ENCODE data around the gene FBXO15. TPM values are rescaled to one million over a fixed set of nuclear protein-coding genes. Genes with fewer than 3 reads are reported as not detected.
A peak's percentile ranks its signal among the peaks of the same experiment; 100 is the strongest.

The FBXO15 gene
- total and polyA plus RNA-seq, 2 of the 8 experiments (the other 6 are each of a cell fraction or from before 2014, with no cell fraction given), result 0.84 to 0.85 TPM

GRCh38 chr18:74137920-74138538 lies 9.6 kb downstream of the FBXO15 start:
- ChIA-PET POLR2A (ENCODE audit: partially characterized antibody) (no interaction called here), CTCF (ENCODE audit: partially characterized antibody) (interaction anchor here (0.7 to 2.8 kb wide), 5 partner anchors 9 to 98 kb away, joined by 3 to 8 read pairs (median 4); no protein-coding TSS in a partner anchor)
- no peak overlapping the region for H3K14ac ChIP-seq (ENCODE audit: insufficient read length)
- no peak overlapping the region for H3K4ac ChIP-seq (replicated peaks; ENCODE audit: insufficient read length, low read depth, low read length)
- H3K4me3 ChIP-seq (ENCODE audit: extremely low read depth in 1 of 4, insufficient read depth in 2 of 4, low read depth in 3 of 4, low read length in 4 of 4), result no peak overlapping the region
- H3K56ac ChIP-seq (replicated peaks; ENCODE audit: insufficient read length, low read depth, low read length), result no peak overlapping the region
- no peak overlapping the region for H2BK120ac ChIP-seq (replicated peaks; ENCODE audit: low read depth, low read length)
- no peaks in the 10 kb centered on the region for H3K79me1 ChIP-seq (ENCODE audit: low read depth, low read length)
- no peaks in the 10 kb centered on the region; the same call in 1 of the 2 replicates for H3K23me2 ChIP-seq (ENCODE audit: low read depth, low read length)
- no peak overlapping the region for H2BK5ac ChIP-seq (ENCODE audit: low read depth, low read length)
- H4K91ac ChIP-seq (replicated peaks; ENCODE audit: insufficient read length, low read length), result no peak overlapping the region
- H3K9me3 ChIP-seq (ENCODE audit: insufficient read depth in 2 of 2, low read depth in 1 of 2, low read length in 1 of 2), result no peaks in the 10 kb centered on the region
- H2AFZ ChIP-seq (ENCODE audit: low read length), result peak overlapping the region; percentile 56; the same call in 1 of the 2 replicates
- no peak overlapping the region for H3K27ac ChIP-seq (ENCODE audit: low read depth, low read length)
- no peaks in the 10 kb centered on the region for H4K20me1 ChIP-seq (replicated peaks in 1 of 2; ENCODE audit: control insufficient read depth in 1 of 2, insufficient read depth in 2 of 2, low read length in 2 of 2)
- H4K8ac ChIP-seq (ENCODE audit: extremely low read depth, insufficient read depth, low read length), result no peak overlapping the region
- no peak overlapping the region for H3K18ac ChIP-seq (ENCODE audit: extremely low read depth, low read length)
- H2BK20ac ChIP-seq (ENCODE audit: low read length), result no peak overlapping the region
- no peaks in the 10 kb centered on the region; a peak in 1 of 7 replicates for H3K4me1 ChIP-seq (replicated peaks in 1 of 4; ENCODE audit: control insufficient read depth in 3 of 4, insufficient read depth in 4 of 4, low read length in 3 of 4)
- no peaks in the 10 kb centered on the region for H3K36me3 ChIP-seq (ENCODE audit: control insufficient read depth in 2 of 4, insufficient read depth in 4 of 4, low read length in 3 of 4)
- H2AK5ac ChIP-seq (ENCODE audit: low read depth, low read length), result no peak overlapping the region
- no peak overlapping the region for H3K4me2 ChIP-seq (ENCODE audit: insufficient read depth in 1 of 2, low read depth in 2 of 2, low read length in 2 of 2)
- no peaks in the 10 kb centered on the region for H3K79me2 ChIP-seq (ENCODE audit: control insufficient read depth in 1 of 2, insufficient read depth in 2 of 2, low read length in 2 of 2)
- no peak overlapping the region for H2BK15ac ChIP-seq (ENCODE audit: low read length)
- DNase-seq (ENCODE audit: low read depth in 1 of 2, low spot score in 2 of 2) (no peak), FAIRE-seq (no peak)
- no peaks in the 10 kb centered on the region for H3K27me3 ChIP-seq (replicated peaks in 1 of 4; ENCODE audit: control insufficient read depth in 3 of 4, extremely low read depth in 1 of 4, insufficient read depth in 3 of 4, low read length in 3 of 4)
- H2BK12ac ChIP-seq (ENCODE audit: low read depth, low read length), result no peak overlapping the region
- WGBS, 2 experiments (ENCODE audit: extremely low coverage in 1 of 2, insufficient coverage in 1 of 2, insufficient read length in 1 of 2, insufficient replicate concordance in 2 of 2, low coverage in 1 of 2, low lambda C conversion rate in 2 of 2, missing lambda C conversion rate in 1 of 2), result 88% methylated on average over 12 of the region's 12 CpGs; no CpG with 5 or more reads in 1 of the 2 experiments
- no peak overlapping the region for H4K5ac ChIP-seq (ENCODE audit: insufficient read length, low read depth, low read length)
- H3K23ac ChIP-seq (ENCODE audit: insufficient read length), result no peak overlapping the region
- H3K9ac ChIP-seq (replicated peaks in 1 of 4; ENCODE audit: extremely low read depth in 1 of 4, low read depth in 3 of 4, low read length in 3 of 4), result no peak overlapping the region
- TF ChIP-seq TCF12 (IDR thresholded peaks at IDR 0.05; ENCODE audit: low read depth, low read length) (no peak), EP300 (IDR thresholded peaks at IDR 0.05; ENCODE audit: borderline replicate concordance in 1 of 2, low read depth in 2 of 2, low read length in 2 of 2) (no peak), POLR2AphosphoS5 (IDR thresholded peaks at IDR 0.05; ENCODE audit: low read depth, low read length) (no peak), POLR2A (IDR thresholded peaks at IDR 0.05; ENCODE audit: control extremely low read depth in 1 of 2, low read depth in 2 of 2, low read length in 2 of 2) (no peak), SP4 (IDR thresholded peaks at IDR 0.05; ENCODE audit: low read length) (no peak), SIN3A (conservative IDR thresholded peaks at IDR 0.05 in 1 of 2, IDR thresholded peaks at IDR 0.05 in 1 of 2; ENCODE audit: low read depth in 1 of 2, low read length in 2 of 2) (no peak), RFX5 (IDR thresholded peaks at IDR 0.05; ENCODE audit: borderline replicate concordance, low read depth, low read length) (no peak), PHF8 (conservative IDR thresholded peaks at IDR 0.05; ENCODE audit: low read depth, low read length) (no peak), NRF1 (IDR thresholded peaks at IDR 0.05; ENCODE audit: low read depth, low read length) (no peak), CHD1 (IDR thresholded peaks at IDR 0.05; ENCODE audit: low read depth, low read length) (no peak), GTF2F1 (IDR thresholded peaks at IDR 0.05; ENCODE audit: borderline replicate concordance, low read depth, low read length) (no peak), CEBPB (IDR thresholded peaks at IDR 0.05; ENCODE audit: low read depth, low read length) (no peak), KDM1A (IDR thresholded peaks at IDR 0.05; ENCODE audit: borderline replicate concordance, low read length) (no peak)
